ENCODE data around the gene SIGLEC6. TPM values are rescaled to one million over a fixed set of nuclear protein-coding genes. Genes with fewer than 3 reads are reported as not detected.

SIGLEC6 gene
- total RNA-seq, 4 donors from 2014 or later = 0.29 to 7.2 (median 0.77) TPM

GRCh38 chr19:51493776-51494175, 37.7 kb downstream of the SIGLEC6 start:
- no peak for TF ChIP-seq POLR2A (IDR thresholded peaks at IDR 0.05)
- TF ChIP-seq, protein P1, sequence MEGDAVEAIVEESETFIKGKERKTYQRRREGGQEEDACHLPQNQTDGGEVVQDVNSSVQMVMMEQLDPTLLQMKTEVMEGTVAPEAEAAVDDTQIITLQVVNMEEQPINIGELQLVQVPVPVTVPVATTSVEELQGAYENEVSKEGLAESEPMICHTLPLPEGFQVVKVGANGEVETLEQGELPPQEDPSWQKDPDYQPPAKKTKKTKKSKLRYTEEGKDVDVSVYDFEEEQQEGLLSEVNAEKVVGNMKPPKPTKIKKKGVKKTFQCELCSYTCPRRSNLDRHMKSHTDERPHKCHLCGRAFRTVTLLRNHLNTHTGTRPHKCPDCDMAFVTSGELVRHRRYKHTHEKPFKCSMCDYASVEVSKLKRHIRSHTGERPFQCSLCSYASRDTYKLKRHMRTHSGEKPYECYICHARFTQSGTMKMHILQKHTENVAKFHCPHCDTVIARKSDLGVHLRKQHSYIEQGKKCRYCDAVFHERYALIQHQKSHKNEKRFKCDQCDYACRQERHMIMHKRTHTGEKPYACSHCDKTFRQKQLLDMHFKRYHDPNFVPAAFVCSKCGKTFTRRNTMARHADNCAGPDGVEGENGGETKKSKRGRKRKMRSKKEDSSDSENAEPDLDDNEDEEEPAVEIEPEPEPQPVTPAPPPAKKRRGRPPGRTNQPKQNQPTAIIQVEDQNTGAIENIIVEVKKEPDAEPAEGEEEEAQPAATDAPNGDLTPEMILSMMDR (IDR thresholded peaks at IDR 0.05) = no peak
- H3K9me3 ChIP-seq = no peaks in the 10 kb centered on the region
- no peaks in the 10 kb centered on the region for H3K27me3 ChIP-seq
- intact Hi-C loops (cut with DNase I; ENCODE audit: low total_unique reads) = no loop called here
- H3K36me3 ChIP-seq = no peaks in the 10 kb centered on the region
- no peak overlapping the region for H3K4me3 ChIP-seq
- no peak for DNase-seq
- H3K27ac ChIP-seq = no peak overlapping the region
- no peaks in the 10 kb centered on the region for H3K4me1 ChIP-seq

DNA sequence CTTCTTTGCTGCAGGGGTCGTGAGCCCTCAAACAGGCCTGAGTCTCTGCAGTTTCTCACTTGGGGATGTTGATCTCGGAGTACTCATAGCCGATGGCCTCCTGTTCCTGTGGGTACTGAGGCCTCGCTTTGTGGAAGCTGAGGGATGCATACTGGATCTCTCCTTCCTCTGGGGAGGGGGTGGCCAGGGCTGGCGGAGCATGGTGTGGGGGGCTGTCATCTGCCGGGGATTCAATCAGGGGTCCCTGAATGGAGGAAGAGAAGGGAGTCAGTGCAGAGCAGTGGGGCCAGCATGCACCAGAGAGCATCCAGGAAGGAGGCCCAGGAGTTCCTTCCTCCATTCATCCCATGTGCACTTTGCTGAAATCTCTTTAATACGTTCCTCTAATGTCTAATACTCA, 39.9 kb downstream of the SIGLEC6 start:
- Histone ChIP-seq H3K4me3 (no peak overlapping the region), H3K27ac (no peak overlapping the region), H3K9me3 (no peaks in the 10 kb centered on the region), H3K36me3 (no peaks in the 10 kb centered on the region), H3K27me3 (no peaks in the 10 kb centered on the region), H3K4me1 (no peaks in the 10 kb centered on the region)
- no peak for TF ChIP-seq POLR2A (IDR thresholded peaks at IDR 0.05)
- TF ChIP-seq, protein P1 (IDR thresholded peaks at IDR 0.05) = no peak
- intact Hi-C loops (cut with DNase I; ENCODE audit: low total_unique reads) = no loop called here
- DNase-seq = no peak

GRCh38 chr19:51490676-51491075, 40.8 kb downstream of the SIGLEC6 start:
- intact Hi-C loops (cut with DNase I; ENCODE audit: low total_unique reads) = no loop called here
- DNase-seq = no peak
- no peak overlapping the region for H3K4me3 ChIP-seq
- no peak for TF ChIP-seq POLR2A (IDR thresholded peaks at IDR 0.05)
- TF ChIP-seq, protein P1 (IDR thresholded peaks at IDR 0.05) = no peak
- no peaks in the 10 kb centered on the region for H3K4me1 ChIP-seq
- no peak overlapping the region for H3K27ac ChIP-seq
- no peaks in the 10 kb centered on the region for H3K9me3 ChIP-seq
- H3K36me3 ChIP-seq = no peaks in the 10 kb centered on the region
- H3K27me3 ChIP-seq = no peaks in the 10 kb centered on the region

DNA sequence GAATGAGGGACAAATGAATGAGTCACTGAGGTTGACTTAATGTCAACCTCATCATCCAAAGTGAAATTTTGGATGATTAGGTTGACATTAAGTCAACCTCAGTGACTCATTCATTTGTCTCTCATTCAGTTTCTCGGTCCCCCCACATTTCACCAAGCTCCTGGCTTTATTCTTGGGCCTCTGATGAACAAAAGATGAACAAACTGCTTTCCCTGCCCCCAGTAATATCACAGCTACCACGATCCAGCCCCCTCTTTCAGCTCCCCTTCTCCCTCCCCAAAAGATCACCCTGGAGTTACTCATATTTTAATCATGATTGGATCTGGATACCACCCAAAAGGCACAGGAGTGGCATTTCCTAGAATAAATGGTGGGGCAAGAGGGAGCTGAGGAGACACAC, 42.4 kb downstream of the SIGLEC6 start:
- intact Hi-C loops (cut with DNase I; ENCODE audit: low total_unique reads) = no loop called here
- H3K27me3 ChIP-seq = no peaks in the 10 kb centered on the region
- H3K4me3 ChIP-seq = no peak overlapping the region
- H3K9me3 ChIP-seq = no peaks in the 10 kb centered on the region
- TF ChIP-seq POLR2A (IDR thresholded peaks at IDR 0.05) = no peak
- TF ChIP-seq, protein P1 (IDR thresholded peaks at IDR 0.05) = no peak
- H3K36me3 ChIP-seq = no peaks in the 10 kb centered on the region
- no peak for DNase-seq
- H3K4me1 ChIP-seq = no peaks in the 10 kb centered on the region
- no peak overlapping the region for H3K27ac ChIP-seq

- no peaks in the 10 kb centered on the region for H3K27me3 ChIP-seq
- H3K4me1 ChIP-seq = no peaks in the 10 kb centered on the region
- no peaks in the 10 kb centered on the region for H3K36me3 ChIP-seq
- intact Hi-C loops (cut with DNase I; ENCODE audit: low total_unique reads) = no loop called here
- H3K9me3 ChIP-seq = no peaks in the 10 kb centered on the region
- DNase-seq = no peak
- H3K27ac ChIP-seq = no peak overlapping the region
- H3K4me3 ChIP-seq = no peak overlapping the region
- TF ChIP-seq, protein P1 (IDR thresholded peaks at IDR 0.05) = no peak
- no peak for TF ChIP-seq POLR2A (IDR thresholded peaks at IDR 0.05)
Measured at GRCh38 chr19:51488491-51488890, 43.0 kb downstream of the SIGLEC6 start.

Measured in uterus (tissue), 4 donors.